A673 (cell line): Measurements from ENCODE around the gene LY6G5C.

Experiments used
- CTCF ChIP-seq: fragments of 300-800, 200-600 bp; sonication (generic); conservative IDR thresholded peaks from 2 replicates; pipeline ENCODE4 v1.5.1; 2017; ENCODE audit warnings: low read depth, mild to moderate bottlenecking, antibody characterized with exemption, low read length, moderate library complexity, mixed read lengths
- EZH2 ChIP-seq: fragments of 200-600 bp; sonication (generic); IDR thresholded peaks from 2 replicates; pipeline ENCODE4 v1.6.1; 2017; ENCODE audit warnings: borderline replicate concordance, low read depth, mild to moderate bottlenecking, mixed read lengths, antibody characterized with exemption, low read length; ENCODE audit not compliant: poor library complexity, severe bottlenecking

DNA sequence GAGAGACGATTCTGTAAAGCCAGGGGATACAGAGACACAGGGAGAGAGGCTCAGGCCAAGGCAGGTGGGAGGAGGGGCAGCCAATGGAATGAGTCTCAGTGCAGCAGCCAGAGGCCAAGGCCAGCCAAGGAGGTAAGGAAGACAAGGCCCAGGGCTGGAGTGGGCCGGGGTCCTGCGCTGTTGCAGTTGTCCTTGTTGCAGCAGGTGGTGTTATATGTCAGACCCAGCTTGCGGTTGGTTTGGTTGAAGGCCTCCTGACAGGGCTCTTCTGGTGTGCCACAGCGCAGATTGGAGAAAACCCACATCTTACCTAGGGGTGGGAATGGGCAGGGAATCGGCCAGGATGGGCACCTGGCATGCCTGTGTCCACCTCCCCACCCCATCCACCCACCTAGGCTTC lies 38.1 kb upstream of the LY6G5C start:
- no peak for TF ChIP-seq CTCF
- TF ChIP-seq EZH2: no peak
